RWPE2 (cell line): ENCODE data around the gene EXOC6B.
"Not testable (repeated sequence)": the region's sequence is repeated elsewhere in the genome, so short reads cannot be mapped to it uniquely, and the experiment has no call there.

Experiments
- ATAC-seq: fragments of 200-7000 bp; cut with Tn5 transposase; 3 replicates; pipeline ENCODE4 v1.9.1; 2021; ENCODE audit warnings: low read depth
- DNase-seq: peaks from one replicate; pipeline ENCODE4 v3.0.0-alpha.2; 2020; ENCODE audit warnings: low spot score
- H3K27ac ChIP-seq: fragments of 450-650 bp; 2 replicates; pipeline ENCODE4 v1.5.1; 2017; ENCODE audit warnings: mild to moderate bottlenecking; ENCODE audit not compliant: poor library complexity, severe bottlenecking
- H3K27me3 ChIP-seq: fragments of 250-450 bp; sonication (Bioruptor Pico); 2 replicates; pipeline ENCODE4 v1.5.1; 2021; ENCODE audit warnings: mild to moderate bottlenecking, moderate library complexity; ENCODE audit not compliant: insufficient read depth, poor library complexity, severe bottlenecking
- H3K36me3 ChIP-seq: fragments of 250-450 bp; sonication (Bioruptor Pico); 2 replicates; pipeline ENCODE4 v1.5.1; 2020; ENCODE audit warnings: low read depth, mild to moderate bottlenecking, moderate library complexity
- H3K4me1 ChIP-seq: fragments of 250-450 bp; sonication (Bioruptor Pico); 2 replicates; pipeline ENCODE4 v1.5.1; 2021; ENCODE audit warnings: mild to moderate bottlenecking, moderate library complexity; ENCODE audit not compliant: insufficient read depth, poor library complexity, severe bottlenecking
- H3K4me3 ChIP-seq: fragments of 250-450 bp; sonication (Bioruptor Pico); 2 replicates; pipeline ENCODE4 v1.5.1; 2021; ENCODE audit warnings: mild to moderate bottlenecking, moderate library complexity; ENCODE audit not compliant: severe bottlenecking
- H3K9me3 ChIP-seq: fragments of 250-450 bp; sonication (Bioruptor Pico); 2 replicates; pipeline ENCODE4 v1.5.1; 2021; ENCODE audit warnings: mild to moderate bottlenecking, moderate library complexity; ENCODE audit not compliant: severe bottlenecking
- CTCF ChIP-seq: fragments of 450-650 bp; IDR thresholded peaks from one replicate; pipeline ENCODE4 v1.5.1; 2017; ENCODE audit warnings: mild to moderate bottlenecking, moderate library complexity; ENCODE audit not compliant: poor library complexity, severe bottlenecking

Gene EXOC6B

DNA sequence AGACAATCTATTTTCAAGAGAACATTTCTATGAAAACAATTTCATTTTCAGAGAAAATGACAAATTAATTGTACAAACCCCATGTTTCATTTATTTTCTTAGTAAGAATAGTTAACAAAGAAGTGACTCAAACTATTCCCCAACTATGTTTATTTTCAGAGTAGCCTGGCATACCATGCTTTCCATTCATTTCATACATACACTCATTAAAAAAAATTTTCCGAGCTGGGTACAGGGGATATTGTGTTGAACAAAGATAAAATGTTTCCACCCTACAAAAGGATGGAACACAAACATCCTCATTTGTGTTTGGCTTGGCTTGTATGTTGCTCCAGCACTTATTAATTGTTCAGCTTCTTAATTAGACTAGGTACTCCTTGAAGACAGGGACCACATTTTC is 331.4 kb downstream of the EXOC6B start:
- Histone ChIP-seq H3K4me1 (no peaks in the 10 kb centered on the region), H3K9me3 (no peaks in the 10 kb centered on the region), H3K27me3 (no peaks in the 10 kb centered on the region), H3K27ac (no peak overlapping the region), H3K36me3 (peaks cover 19% of the 10 kb centered on the region), H3K4me3 (no peak overlapping the region)
- ATAC-seq (no peak), DNase-seq (no peak)
- no peak for TF ChIP-seq CTCF

DNA sequence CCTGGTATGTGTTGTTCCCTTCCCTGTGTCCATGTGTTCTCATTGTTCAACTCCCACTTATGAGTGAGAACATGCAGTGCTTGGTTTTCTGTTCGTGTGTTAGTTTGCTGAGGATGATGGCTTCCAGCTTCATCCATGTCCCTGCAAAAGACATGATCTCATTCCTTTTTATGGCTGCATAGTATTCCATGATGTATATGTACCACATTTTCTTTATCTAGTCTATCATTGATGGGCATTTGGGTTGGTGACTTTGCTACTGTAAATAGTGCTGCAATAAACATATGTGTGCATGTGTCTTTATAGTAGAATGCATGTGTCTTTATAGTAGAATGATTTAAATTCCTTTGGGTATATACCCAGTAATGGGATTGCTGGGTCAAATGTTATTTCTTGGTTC is 341.2 kb downstream of the EXOC6B start:
- not testable (repeated sequence) for DNase-seq, H3K4me3 ChIP-seq, H3K36me3 ChIP-seq, H3K27ac ChIP-seq, H3K27me3 ChIP-seq, H3K4me1 ChIP-seq, ATAC-seq, H3K9me3 ChIP-seq

GRCh38 chr2:72483346-72483745 is 342.5 kb downstream of the EXOC6B start:
- DNase-seq (no peak), ATAC-seq (no peak)
- H3K36me3 ChIP-seq = no peaks in the 10 kb centered on the region
- H3K4me3 ChIP-seq = no peak overlapping the region
- no peaks in the 10 kb centered on the region for H3K9me3 ChIP-seq
- H3K27ac ChIP-seq = no peak overlapping the region
- H3K4me1 ChIP-seq = no peaks in the 10 kb centered on the region
- TF ChIP-seq CTCF = no peak
- H3K27me3 ChIP-seq = no peaks in the 10 kb centered on the region

DNA sequence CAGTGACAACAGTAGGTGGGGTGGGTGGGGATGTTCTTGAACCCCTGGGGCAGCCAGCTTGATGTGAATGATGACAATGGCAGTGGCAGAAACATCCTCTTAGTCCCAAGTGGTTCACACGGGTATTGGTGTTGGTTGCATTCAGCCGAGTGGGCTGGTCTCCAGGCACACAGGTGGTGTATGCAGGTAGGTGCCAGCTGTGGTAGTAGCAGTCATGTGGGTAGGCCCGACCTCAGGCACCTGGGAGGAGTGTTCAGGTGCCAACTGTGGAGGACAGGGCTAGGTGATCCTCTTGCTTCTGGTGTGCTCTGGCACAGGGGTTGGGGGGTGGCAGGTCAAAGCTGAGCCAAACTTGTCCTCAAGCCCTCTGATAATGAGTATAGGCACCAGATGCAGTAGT is 350.6 kb downstream of the EXOC6B start:
- no peaks in the 10 kb centered on the region for H3K9me3 ChIP-seq
- H3K27ac ChIP-seq = no peak overlapping the region
- DNase-seq (no peak), ATAC-seq (no peak)
- H3K4me3 ChIP-seq = no peak overlapping the region
- H3K36me3 ChIP-seq = no peaks in the 10 kb centered on the region
- no peak for TF ChIP-seq CTCF
- H3K27me3 ChIP-seq = no peaks in the 10 kb centered on the region
- no peaks in the 10 kb centered on the region for H3K4me1 ChIP-seq

DNA sequence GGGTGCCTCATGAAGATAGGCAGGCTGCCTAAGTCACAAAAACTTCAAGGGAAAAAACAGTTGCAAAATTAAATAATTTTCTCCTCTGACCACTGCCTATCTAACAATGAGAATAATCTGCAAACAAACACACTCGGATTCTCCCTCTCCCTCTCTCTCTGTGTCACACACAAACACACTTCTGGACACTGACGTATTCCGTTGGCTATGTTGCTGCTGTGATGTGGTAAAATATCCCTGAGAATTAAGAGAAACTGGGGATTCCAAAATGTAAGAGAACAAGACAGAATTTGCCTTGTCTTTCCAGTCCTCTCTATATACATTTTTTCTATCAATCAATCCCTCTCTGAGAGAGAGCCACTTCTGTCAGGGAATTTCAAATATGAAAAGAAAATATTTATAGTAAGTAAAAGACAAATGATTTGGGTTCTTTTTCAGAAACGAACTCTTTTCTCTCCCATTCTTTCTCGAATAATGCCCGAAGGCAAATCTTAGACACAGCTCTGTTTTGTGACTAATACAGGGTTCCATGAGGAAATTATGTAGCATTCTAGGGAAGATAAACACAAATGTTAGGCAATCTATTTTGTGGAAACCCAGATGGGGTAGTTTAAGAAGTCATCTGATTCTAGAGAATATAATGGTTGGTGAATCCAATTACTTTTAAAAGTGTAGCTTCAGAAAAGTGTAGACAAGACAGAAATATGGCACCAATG is 367.9 kb downstream of the EXOC6B start:
- H3K36me3 ChIP-seq = peaks cover 8% of the 10 kb centered on the region; the same call in 1 of the 2 replicates
- DNase-seq (no peak), ATAC-seq (no peak)
- no peak overlapping the region for H3K4me3 ChIP-seq
- H3K9me3 ChIP-seq = peaks cover 6% of the 10 kb centered on the region
- no peak overlapping the region for H3K27ac ChIP-seq
- no peaks in the 10 kb centered on the region for H3K27me3 ChIP-seq
- no peak for TF ChIP-seq CTCF
- no peaks in the 10 kb centered on the region for H3K4me1 ChIP-seq
